ENCODE measurements around the gene ASCL3. TPM values are rescaled to one million over a fixed set of nuclear protein-coding genes. Genes with fewer than 3 reads are reported as not detected.
"Not testable (repeated sequence)": the region's sequence is repeated elsewhere in the genome, so short reads cannot be mapped to it uniquely, and the experiment has no call there.

Gene ASCL3
- total and polyA plus RNA-seq, 2 donors (not counting 1 experiment from before 2014, with no cell fraction given): not detected

DNA sequence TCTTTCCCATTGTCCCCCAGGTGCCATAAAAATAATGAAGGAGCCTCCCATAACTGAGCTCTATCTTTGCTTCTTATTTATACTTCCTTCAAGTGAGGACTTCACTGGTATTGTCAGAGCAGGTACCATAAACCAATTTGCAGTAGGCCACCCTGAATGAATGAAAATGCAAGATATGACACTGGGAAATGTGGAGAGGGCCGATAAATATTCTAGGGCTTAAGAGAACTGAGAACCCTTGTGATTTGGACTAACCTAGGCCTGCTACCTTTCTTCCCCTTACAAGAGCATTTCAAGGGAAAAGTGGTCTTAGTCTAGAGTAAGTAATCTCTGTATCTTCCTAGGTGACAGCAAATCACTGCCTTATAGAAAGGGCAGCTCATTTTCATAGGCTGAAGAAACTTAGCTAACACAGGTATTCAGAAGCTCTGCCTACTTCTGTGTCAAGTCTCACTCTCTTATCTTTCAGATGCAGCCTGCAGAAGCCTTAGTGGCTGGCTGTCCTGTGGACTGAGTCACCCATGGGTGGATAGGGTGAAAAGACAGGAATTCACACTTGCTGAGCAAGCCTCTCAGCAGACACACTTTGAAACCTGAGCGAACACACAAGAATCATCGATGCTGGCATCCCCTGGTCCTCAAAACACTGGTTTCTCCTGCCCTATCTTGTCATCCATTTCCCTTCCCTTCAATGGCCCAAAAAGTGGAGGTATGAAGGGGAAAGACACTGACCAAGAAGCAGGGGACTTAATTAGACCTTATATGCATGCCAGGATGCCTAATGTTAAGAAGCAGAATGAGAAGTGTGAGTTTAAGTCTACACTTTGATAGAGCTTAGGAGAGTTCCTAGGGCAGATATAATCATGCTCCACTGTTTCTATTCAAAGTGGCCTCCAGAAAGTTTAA, 45.8 kb upstream of the ASCL3 start:
- Histone ChIP-seq H4K20me1 (ENCODE audit: control insufficient read depth, insufficient read depth, low read length, poor library complexity, severe bottlenecking) (no peaks in the 10 kb centered on the region), H3K36me3 (replicated peaks in 1 of 2; ENCODE audit: control extremely low read depth in 1 of 2, control insufficient read depth in 1 of 2, extremely low read depth in 1 of 2, insufficient read depth in 2 of 2, low read length in 1 of 2) (no peaks in the 10 kb centered on the region), H3K4me1 (ENCODE audit: control insufficient read depth in 2 of 2, insufficient read depth in 2 of 2, low read length in 2 of 2) (no peaks in the 10 kb centered on the region), H3K27me3 (replicated peaks in 1 of 4; ENCODE audit: control extremely low read depth in 1 of 4, control insufficient read depth in 3 of 4, insufficient read depth in 4 of 4, low read length in 3 of 4) (peaks cover 0 to 5% (median 2%) of the 10 kb centered on the region in 4 experiments), H3K9ac (ENCODE audit: low read length) (no peak overlapping the region), H3K27ac (ENCODE audit: low read length in 2 of 2) (no peak overlapping the region), H3K9me3 (ENCODE audit: control extremely low read depth in 1 of 3, control insufficient read depth in 2 of 3, insufficient read depth in 1 of 3, low read length in 2 of 3) (no peaks in the 10 kb centered on the region), H3K4me2 (replicated peaks; ENCODE audit: low read depth, low read length, poor library complexity, severe bottlenecking) (no peak overlapping the region), H2AFZ (ENCODE audit: insufficient read depth, low read depth, low read length, poor library complexity, severe bottlenecking) (no peak overlapping the region), H3K79me2 (ENCODE audit: control insufficient read depth, insufficient read depth, low read length) (no peaks in the 10 kb centered on the region), H3K4me3 (ENCODE audit: control extremely low read depth in 1 of 5, extremely low read depth in 1 of 5, insufficient read depth in 1 of 5, low read depth in 2 of 5, low read length in 4 of 5) (no peak overlapping the region)
- Mint-ChIP-seq H3K4me1 (no peaks in the 10 kb centered on the region), H3K27ac (no peak overlapping the region), H3K4me3 (no peak overlapping the region), H3K9me3 (ENCODE audit: insufficient read depth) (no peaks in the 10 kb centered on the region), H3K27me3 (peaks cover 30% of the 10 kb centered on the region)
- TF ChIP-seq, protein P1, sequence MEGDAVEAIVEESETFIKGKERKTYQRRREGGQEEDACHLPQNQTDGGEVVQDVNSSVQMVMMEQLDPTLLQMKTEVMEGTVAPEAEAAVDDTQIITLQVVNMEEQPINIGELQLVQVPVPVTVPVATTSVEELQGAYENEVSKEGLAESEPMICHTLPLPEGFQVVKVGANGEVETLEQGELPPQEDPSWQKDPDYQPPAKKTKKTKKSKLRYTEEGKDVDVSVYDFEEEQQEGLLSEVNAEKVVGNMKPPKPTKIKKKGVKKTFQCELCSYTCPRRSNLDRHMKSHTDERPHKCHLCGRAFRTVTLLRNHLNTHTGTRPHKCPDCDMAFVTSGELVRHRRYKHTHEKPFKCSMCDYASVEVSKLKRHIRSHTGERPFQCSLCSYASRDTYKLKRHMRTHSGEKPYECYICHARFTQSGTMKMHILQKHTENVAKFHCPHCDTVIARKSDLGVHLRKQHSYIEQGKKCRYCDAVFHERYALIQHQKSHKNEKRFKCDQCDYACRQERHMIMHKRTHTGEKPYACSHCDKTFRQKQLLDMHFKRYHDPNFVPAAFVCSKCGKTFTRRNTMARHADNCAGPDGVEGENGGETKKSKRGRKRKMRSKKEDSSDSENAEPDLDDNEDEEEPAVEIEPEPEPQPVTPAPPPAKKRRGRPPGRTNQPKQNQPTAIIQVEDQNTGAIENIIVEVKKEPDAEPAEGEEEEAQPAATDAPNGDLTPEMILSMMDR (IDR thresholded peaks at IDR 0.05): no peak
- no peak for TF ChIP-seq EZH2 (IDR thresholded peaks at IDR 0.05; ENCODE audit: borderline replicate concordance, insufficient read depth, low read depth, low read length, poor library complexity, severe bottlenecking)
- 100% methylated on average over 1 of the region's 3 CpGs for WGBS (ENCODE audit: insufficient coverage)
- POLR2A ChIA-PET: no interaction called here
- intact Hi-C loops (cut with micrococcal nuclease): no loop called here
- CTCF ChIA-PET: interaction anchor here (1.1 to 1.2 kb wide), 2 partner anchors 14 to 149 kb away, joined by 3 to 4 read pairs; no protein-coding TSS in a partner anchor
- DNase-seq: no peak
- no peak for ATAC-seq (ENCODE audit: low read depth)

DNA sequence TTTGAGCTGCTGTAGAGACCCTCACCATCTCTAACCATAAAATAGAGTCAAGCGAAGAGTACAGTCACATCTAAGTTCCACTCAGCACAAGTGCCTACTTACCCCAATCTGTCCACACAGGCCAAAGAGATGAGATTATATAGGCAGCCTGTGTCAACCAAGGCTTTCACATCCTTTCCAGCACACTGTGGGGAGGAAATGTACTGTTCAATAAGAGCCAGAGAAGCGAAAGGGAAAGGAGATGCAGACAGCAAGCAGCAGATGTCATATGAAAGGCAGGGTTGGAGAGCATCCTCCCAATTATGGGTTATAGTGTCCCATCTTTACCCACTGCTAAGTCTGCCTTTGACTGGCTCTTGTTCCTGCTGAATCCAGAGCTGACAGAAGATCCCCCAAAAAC, 44.6 kb upstream of the ASCL3 start:
- Mint-ChIP-seq H3K27me3 (peaks cover 35% of the 10 kb centered on the region), H3K4me1 (no peaks in the 10 kb centered on the region), H3K4me3 (no peak overlapping the region), H3K9me3 (ENCODE audit: insufficient read depth) (no peaks in the 10 kb centered on the region), H3K27ac (no peak overlapping the region)
- H3K9me3 ChIP-seq (ENCODE audit: control extremely low read depth in 1 of 3, control insufficient read depth in 2 of 3, insufficient read depth in 1 of 3, low read length in 2 of 3): no peaks in the 10 kb centered on the region
- DNase-seq: no peak
- intact Hi-C loops (cut with micrococcal nuclease): no loop called here
- no peaks in the 10 kb centered on the region for H3K4me1 ChIP-seq (ENCODE audit: control insufficient read depth in 2 of 2, insufficient read depth in 2 of 2, low read length in 2 of 2)
- ChIA-PET CTCF (interaction anchor here (1.1 to 1.2 kb wide), 2 partner anchors 15 to 150 kb away, joined by 3 to 4 read pairs; no protein-coding TSS in a partner anchor), POLR2A (no interaction called here)
- H3K4me2 ChIP-seq (replicated peaks; ENCODE audit: low read depth, low read length, poor library complexity, severe bottlenecking): no peak overlapping the region
- H3K9ac ChIP-seq (ENCODE audit: low read length): no peak overlapping the region
- no peaks in the 10 kb centered on the region for H4K20me1 ChIP-seq (ENCODE audit: control insufficient read depth, insufficient read depth, low read length, poor library complexity, severe bottlenecking)
- no peak overlapping the region for H3K27ac ChIP-seq (ENCODE audit: low read length in 2 of 2)
- H3K4me3 ChIP-seq (ENCODE audit: control extremely low read depth in 1 of 5, extremely low read depth in 1 of 5, insufficient read depth in 1 of 5, low read depth in 2 of 5, low read length in 4 of 5): no peak overlapping the region
- H2AFZ ChIP-seq (ENCODE audit: insufficient read depth, low read depth, low read length, poor library complexity, severe bottlenecking): no peak overlapping the region
- H3K27me3 ChIP-seq (replicated peaks in 1 of 4; ENCODE audit: control extremely low read depth in 1 of 4, control insufficient read depth in 3 of 4, insufficient read depth in 4 of 4, low read length in 3 of 4): peaks cover 0 to 4% (median 0%) of the 10 kb centered on the region in 4 experiments
- no peak for ATAC-seq (ENCODE audit: low read depth)
- no CpG with 5 or more reads among the region's 2 CpGs for WGBS (ENCODE audit: insufficient coverage)
- no peaks in the 10 kb centered on the region for H3K36me3 ChIP-seq (replicated peaks in 1 of 2; ENCODE audit: control extremely low read depth in 1 of 2, control insufficient read depth in 1 of 2, extremely low read depth in 1 of 2, insufficient read depth in 2 of 2, low read length in 1 of 2)
- TF ChIP-seq EZH2 (IDR thresholded peaks at IDR 0.05; ENCODE audit: borderline replicate concordance, insufficient read depth, low read depth, low read length, poor library complexity, severe bottlenecking): no peak
- TF ChIP-seq, protein P1 (IDR thresholded peaks at IDR 0.05): no peak
- no peaks in the 10 kb centered on the region for H3K79me2 ChIP-seq (ENCODE audit: control insufficient read depth, insufficient read depth, low read length)

DNA sequence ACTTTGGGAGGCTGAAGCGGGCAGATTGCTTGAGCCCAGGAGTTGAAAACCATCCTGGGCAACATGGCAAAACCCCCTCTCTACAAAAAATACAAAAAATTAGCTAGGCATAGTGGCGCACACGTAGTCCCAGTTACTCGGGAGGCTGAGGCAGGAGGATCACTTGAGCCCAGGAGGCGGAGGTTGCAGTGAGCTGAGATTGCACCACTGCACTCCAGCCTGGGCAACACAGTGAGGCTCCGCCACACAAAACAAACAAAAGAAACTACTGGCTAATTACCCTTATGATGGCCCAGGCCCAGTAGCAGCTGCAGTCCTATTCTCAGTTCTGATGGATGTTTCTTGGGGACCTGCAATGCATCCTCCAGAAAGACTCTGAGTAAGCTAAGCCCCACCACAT, 44.0 kb upstream of the ASCL3 start:
- H4K20me1 ChIP-seq (ENCODE audit: control insufficient read depth, insufficient read depth, low read length, poor library complexity, severe bottlenecking); H3K27ac ChIP-seq (ENCODE audit: low read length in 2 of 2); H3K9me3 ChIP-seq (ENCODE audit: control extremely low read depth in 1 of 3, control insufficient read depth in 2 of 3, insufficient read depth in 1 of 3, low read length in 2 of 3); H3K4me2 ChIP-seq (replicated peaks; ENCODE audit: low read depth, low read length, poor library complexity, severe bottlenecking); H3K4me3 ChIP-seq (ENCODE audit: control extremely low read depth in 1 of 5, extremely low read depth in 1 of 5, insufficient read depth in 1 of 5, low read depth in 2 of 5, low read length in 4 of 5); H3K27ac Mint-ChIP-seq; H2AFZ ChIP-seq (ENCODE audit: insufficient read depth, low read depth, low read length, poor library complexity, severe bottlenecking); H3K9ac ChIP-seq (ENCODE audit: low read length); H3K4me1 ChIP-seq (ENCODE audit: control insufficient read depth in 2 of 2, insufficient read depth in 2 of 2, low read length in 2 of 2); CTCF ChIA-PET; H3K4me3 Mint-ChIP-seq; H3K4me1 Mint-ChIP-seq; DNase-seq; ATAC-seq (ENCODE audit: low read depth); H3K27me3 ChIP-seq (replicated peaks in 1 of 4; ENCODE audit: control extremely low read depth in 1 of 4, control insufficient read depth in 3 of 4, insufficient read depth in 4 of 4, low read length in 3 of 4); intact Hi-C loops (cut with micrococcal nuclease); POLR2A ChIA-PET; H3K9me3 Mint-ChIP-seq (ENCODE audit: insufficient read depth); H3K36me3 ChIP-seq (replicated peaks in 1 of 2; ENCODE audit: control extremely low read depth in 1 of 2, control insufficient read depth in 1 of 2, extremely low read depth in 1 of 2, insufficient read depth in 2 of 2, low read length in 1 of 2); H3K79me2 ChIP-seq (ENCODE audit: control insufficient read depth, insufficient read depth, low read length): not testable (repeated sequence)
- peaks cover 35% of the 10 kb centered on the region for H3K27me3 Mint-ChIP-seq
- 90% methylated on average over 5 of the region's 6 CpGs for WGBS (ENCODE audit: insufficient coverage)
